NCI-H526 (cell line): ENCODE measurements around the gene FADS1.
A peak's percentile ranks its signal among the peaks of the same experiment; 100 is the strongest.

Source experiments
- DNase-seq, 2 experiments: peaks; one replicate each; lab custom pipeline; 2025; lab: John Stamatoyannopoulos, UW

FADS1 gene

DNA sequence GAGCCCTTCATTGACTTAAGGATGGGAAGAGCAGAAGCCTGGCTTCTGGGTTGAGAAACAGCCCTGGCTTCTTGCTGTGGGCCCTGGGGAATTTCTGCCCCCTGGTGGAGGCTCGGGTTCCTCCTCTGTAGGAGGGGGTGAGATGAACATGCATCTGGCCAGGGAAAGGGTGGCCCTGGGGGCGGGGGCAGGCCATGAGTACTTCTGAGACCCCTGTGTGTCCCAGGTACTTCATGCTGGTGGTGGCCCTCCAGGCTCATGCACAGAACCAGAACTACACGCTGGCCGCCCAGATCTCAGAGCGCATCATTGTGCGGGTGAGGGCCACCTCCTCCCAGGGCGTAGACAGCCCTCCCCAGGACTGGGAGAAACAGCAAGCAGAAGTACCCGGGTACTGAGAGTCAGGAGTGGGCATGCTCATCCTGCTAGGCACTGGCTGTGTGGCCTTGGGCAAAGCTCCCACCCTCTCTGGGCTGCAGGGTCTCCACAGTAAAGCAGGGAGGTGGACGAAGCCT, 40.2 kb downstream of the FADS1 start:
- DNase-seq: peak; percentile 21 to 82

DNA sequence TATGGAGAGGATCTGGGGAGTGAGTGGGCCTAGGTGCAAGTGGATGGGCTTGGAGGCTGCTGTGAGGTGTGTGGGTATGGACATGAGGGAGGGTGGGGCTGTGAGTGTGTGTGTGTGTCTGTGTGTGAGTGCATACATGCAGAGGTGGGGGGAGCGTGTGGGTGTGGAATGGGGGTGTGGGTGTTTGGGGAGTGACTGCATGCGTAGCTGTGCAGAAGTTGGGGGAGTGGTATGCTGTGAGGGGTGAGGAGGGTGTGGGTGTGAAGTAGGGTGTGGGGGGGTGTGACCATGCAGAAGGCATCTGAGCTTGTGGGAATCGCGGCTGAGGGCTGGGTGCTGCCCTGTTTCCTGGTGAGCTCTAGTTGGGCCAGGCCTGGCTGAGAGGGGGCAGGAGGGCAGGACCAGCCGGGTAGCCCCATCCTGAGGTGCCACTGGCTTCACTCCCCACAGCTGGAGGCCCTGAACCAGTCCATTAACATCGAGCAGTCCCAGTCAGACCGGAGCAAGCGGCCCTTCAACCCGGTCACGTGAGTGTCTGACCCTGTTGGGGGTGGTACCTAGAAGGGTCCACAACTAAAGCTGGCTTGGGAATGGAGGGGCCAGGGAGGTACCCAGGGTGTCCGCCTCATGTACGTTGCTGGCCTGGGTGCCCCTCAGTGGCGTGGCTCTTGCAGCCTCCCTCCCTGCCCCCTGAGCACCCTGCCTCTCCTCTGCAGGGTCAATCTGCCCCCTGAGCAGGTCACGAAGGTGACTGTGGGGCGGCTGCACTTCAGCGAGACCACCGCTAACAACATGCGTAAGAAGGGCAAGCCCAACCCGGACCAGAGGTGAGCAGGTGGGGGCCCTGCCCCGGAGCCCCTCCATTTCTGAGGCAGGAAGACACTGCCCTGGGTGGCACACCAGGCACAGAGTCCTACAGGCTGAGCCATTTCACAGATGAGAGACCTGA, 40.9 kb downstream of the FADS1 start:
- no peak for DNase-seq

GRCh38 chr11:61775106-61775505, 41.7 kb downstream of the FADS1 start:
- no peak for DNase-seq

GRCh38 chr11:61774411-61774810, 42.4 kb downstream of the FADS1 start:
- DNase-seq: no peak

- no peak for DNase-seq
Measured at GRCh38 chr11:61773809-61774208, 43.0 kb downstream of the FADS1 start.

GRCh38 chr11:61773356-61773755, 43.4 kb downstream of the FADS1 start:
- DNase-seq: no peak

GRCh38 chr11:61771985-61772455, 44.8 kb downstream of the FADS1 start:
- DNase-seq: no peak

- DNase-seq: no peak
Measured at GRCh38 chr11:61771195-61771894, 45.5 kb downstream of the FADS1 start.

GRCh38 chr11:61769946-61770683, 46.7 kb downstream of the FADS1 start:
- DNase-seq: no peak

- DNase-seq: no peak
Measured at GRCh38 chr11:61769169-61769920, 47.5 kb downstream of the FADS1 start.

GRCh38 chr11:61768376-61769076, 48.3 kb downstream of the FADS1 start:
- DNase-seq: no peak

DNA sequence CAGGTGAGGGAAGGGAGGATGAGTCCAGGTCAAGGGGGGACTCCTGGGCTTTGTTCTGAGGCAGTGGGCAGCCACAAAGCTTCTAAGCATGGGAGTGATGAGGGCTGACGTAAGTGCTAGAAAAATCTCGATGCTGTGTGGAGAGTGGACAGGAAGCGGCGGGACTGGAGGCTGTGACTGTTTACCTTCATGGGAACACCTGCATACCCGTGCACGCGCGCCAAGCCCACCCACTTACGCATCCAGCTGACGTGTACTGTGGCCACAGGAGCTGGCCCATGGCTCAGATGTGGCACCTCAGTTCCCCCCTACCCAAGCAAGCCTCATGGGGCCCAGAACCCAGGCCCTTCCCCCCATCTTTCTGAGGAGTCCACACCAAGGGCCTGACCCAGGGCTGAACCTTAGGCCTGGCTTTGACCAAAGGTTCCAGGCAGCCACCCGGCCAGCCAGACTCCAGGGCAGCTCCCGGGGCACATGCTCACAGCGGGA, 50.4 kb downstream of the FADS1 start:
- DNase-seq: no peak

DNA sequence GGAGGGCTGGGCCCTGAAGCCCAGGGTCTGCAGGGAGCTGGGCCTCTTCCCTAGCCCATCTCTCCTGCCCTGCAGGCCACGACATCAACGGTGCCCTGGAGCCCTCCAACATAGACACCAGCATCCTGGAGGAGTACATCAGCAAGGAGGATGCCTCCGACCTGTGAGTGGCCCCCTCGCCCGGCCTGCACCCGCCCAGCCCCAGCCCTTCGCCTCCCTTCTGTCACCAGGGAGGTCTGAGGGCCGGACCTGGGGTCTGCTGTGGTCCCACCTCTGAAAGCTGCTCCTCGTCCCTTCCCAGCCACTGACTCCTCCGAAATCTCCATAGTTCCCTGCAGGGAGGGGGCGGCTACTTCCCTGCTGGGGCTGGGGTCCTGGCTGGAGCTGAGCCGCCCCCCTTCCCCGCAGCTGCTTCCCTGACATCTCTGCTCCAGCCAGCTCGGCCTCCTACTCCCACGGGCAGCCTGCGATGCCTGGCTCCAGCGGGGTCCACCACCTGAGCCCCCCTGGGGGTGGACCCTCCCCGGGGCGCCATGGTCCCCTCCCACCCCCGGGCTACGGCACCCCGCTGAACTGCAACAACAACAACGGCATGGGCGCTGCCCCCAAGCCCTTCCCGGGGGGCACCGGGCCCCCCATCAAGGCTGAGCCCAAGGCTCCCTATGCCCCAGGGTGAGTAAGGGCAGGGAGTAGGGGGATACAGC, 51.1 kb downstream of the FADS1 start:
- no peak for DNase-seq

DNA sequence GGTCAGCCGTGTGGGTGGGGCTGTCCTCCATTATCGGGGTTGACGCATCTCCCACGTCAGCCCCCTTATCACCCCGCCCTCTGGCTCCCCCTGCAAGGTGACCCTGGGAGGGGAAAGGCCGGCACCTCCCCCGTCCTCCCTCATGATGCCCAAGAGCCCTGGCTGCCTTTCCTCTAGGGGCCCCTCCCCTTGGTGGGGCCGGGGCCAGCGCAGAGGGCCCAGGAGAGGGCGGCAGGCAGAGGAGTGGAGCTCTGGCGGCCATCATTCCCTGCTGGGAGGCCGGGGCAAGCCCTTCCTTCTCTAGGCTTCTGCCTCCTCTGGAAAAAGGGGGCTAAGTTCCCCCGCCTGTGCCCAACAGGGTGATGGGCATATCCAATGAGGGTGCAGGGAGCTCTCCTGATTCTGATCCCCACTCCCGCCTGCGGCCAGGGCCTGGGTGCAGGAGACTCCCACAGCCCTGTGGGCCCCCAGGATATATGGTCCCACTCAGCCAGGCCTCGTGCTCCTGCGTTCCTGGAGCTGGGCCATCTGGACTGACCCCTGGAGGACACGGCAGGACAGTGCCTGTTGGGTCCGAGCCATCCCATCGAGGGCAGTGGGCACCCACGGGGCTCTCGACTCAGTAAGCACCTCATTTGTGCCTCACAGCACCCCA, 52.1 kb downstream of the FADS1 start:
- no peak for DNase-seq

DNA sequence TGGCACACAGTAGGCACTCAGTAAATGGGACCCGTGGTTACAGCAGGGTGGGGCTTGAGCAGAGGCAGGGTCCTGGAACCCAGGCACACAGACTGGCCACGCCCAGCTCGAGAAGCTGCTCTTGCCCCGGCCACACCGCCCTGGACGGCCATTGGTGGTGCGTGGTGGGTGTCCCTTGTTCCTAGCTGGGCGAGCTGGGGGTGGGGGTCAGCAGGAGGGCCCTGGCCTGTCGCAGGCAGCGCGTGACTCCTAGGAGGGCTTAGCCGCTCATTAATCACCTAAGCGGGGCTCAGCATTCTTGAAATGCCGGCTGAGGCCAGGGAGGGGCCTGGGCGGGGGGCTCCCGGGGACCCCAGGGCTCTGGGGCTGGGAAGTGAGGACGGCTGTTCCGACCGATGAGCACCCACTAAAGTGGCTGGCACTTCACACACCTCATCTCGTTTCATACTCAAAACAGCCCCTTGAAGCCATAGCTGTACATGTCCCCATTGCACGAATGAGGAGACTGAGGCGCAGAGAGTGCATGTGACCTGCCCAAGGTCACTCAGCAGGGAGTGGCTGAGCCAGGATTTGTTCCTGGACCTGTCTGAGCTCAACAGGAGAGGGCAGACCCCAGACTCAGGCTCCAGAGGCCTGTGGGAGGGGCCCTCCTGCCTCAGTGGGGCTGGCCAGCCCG, 52.7 kb downstream of the FADS1 start:
- no peak for DNase-seq

DNA sequence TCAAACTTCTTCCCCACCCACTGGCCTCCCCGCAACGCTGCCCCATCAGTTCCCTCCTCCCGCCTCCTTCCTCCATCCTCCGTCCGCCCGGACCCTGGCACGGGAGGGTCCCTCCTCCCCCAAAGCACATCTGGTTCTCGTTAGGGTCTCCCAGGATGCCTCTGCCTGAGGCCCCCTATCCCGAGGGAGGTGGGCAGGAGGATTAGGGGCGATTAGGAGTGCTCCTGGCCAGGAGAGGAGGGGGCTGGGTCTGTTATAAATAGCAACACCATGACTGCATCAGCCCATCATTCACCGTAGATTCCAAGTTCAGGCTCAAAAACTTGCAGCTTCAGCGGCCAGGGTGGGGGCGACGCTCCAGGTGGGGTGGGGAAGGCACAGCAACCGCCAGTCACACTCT, 54.0 kb downstream of the FADS1 start:
- no peak for DNase-seq

GRCh38 chr11:61762223-61762615, 54.6 kb downstream of the FADS1 start:
- no peak for DNase-seq

DNA sequence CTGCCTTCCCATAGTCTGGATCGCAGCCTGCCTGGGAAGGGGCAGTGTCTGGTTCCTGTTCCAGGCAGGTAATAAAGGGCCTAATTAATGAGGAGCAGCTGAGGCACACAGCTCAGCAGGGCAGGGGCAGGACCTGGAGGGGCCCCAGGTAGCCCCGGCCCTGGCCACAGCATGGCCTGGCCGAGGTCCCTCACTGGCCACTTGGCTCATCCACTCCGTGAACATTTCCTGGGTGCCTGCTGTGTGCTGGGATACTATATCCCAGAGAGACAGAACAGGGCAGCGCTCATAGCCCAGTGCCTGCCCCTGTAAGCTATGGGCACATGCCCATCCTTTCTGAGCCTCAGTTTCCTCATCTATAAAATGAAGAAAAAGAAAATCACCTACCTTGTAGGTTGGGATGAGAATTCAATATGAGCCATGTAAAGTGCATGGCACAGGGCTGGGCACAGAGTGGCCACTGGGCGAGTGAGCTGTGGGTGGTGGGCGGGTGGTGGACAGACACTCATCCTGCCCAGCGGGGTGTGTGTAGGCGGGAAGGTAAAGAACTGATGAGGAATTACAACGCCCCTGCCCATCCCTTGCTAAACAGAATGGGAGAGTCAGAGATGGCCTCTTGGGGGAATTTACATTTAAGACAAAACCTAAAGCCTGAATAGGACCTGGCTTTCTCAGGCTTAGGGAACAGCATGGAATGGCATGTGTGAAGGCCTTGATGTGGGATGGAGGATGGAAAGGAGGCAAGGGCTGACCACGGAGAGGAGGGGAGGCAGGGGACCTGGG, 55.2 kb downstream of the FADS1 start:
- DNase-seq: no peak
